Neuronal stem cell (in vitro differentiated cells): Measurements from ENCODE around the gene TNF.
A peak's percentile ranks its signal among the peaks of the same experiment; 100 is the strongest.

Experiments
- DNase-seq: peaks from one replicate; pipeline ENCODE4 v3.0.0-alpha.2; 2013; ENCODE audit warnings: low spot score
- H2AFZ ChIP-seq: one replicate; pipeline ENCODE4 v1.6.1; 2013; ENCODE audit warnings: mild to moderate bottlenecking, low read length, inconsistent platforms
- H2AK5ac ChIP-seq: 2 replicates; pipeline ENCODE4 v1.6.1; 2013; ENCODE audit warnings: low read depth, mild to moderate bottlenecking, inconsistent platforms, low read length, moderate library complexity, mixed read lengths
- H2BK120ac ChIP-seq: 2 replicates; pipeline ENCODE4 v1.6.1; 2013; ENCODE audit warnings: low read depth, mild to moderate bottlenecking, inconsistent platforms, low read length, moderate library complexity, mixed read lengths
- H2BK12ac ChIP-seq: one replicate; pipeline ENCODE4 v1.6.1; 2013; ENCODE audit warnings: low read length, inconsistent platforms
- H2BK15ac ChIP-seq: 2 replicates; pipeline ENCODE4 v1.6.1; 2013; ENCODE audit warnings: mild to moderate bottlenecking, low read length, inconsistent platforms, mixed read lengths
- H2BK5ac ChIP-seq: one replicate; pipeline ENCODE4 v1.6.1; 2013; ENCODE audit warnings: inconsistent platforms, mild to moderate bottlenecking, low read length, moderate library complexity
- H3K14ac ChIP-seq: one replicate; pipeline ENCODE4 v1.6.1; 2013; ENCODE audit warnings: low read length, inconsistent platforms
- H3K18ac ChIP-seq: 2 replicates; pipeline ENCODE4 v1.6.1; 2013; ENCODE audit warnings: low read length, inconsistent platforms
- H3K23ac ChIP-seq: 2 replicates; pipeline ENCODE4 v1.6.1; 2013; ENCODE audit warnings: low read depth, mild to moderate bottlenecking, mixed read lengths, low read length, inconsistent platforms; ENCODE audit not compliant: poor library complexity
- H3K27ac ChIP-seq: replicated peaks from 3 replicates; pipeline ENCODE4 v1.5.1; 2013; ENCODE audit warnings: low read length, inconsistent platforms
- H3K27me3 ChIP-seq, 3 experiments: 2 replicates each; pipeline ENCODE4 v1.6.1; 2013; ENCODE audit warnings: low read length in 3 of 3, mild to moderate bottlenecking in 2 of 3, inconsistent platforms in 1 of 3, low read depth in 1 of 3, mixed read lengths in 1 of 3, moderate library complexity in 1 of 3; ENCODE audit not compliant: control insufficient read depth in 3 of 3, insufficient read depth in 3 of 3
- H3K36me3 ChIP-seq, 2 donors: replicated peaks in 1 of 2; 2 replicates each; pipeline ENCODE4 v1.6.1; 2013; ENCODE audit warnings: low read length in 2 of 2; ENCODE audit not compliant: control insufficient read depth in 2 of 2, insufficient read depth in 2 of 2
- H3K4ac ChIP-seq: 2 replicates; pipeline ENCODE4 v1.6.1; 2013; ENCODE audit warnings: inconsistent platforms, mild to moderate bottlenecking, low read length, moderate library complexity
- H3K4me1 ChIP-seq, 2 donors: 1 replicate in 1 of 2; 2 replicates in 1 of 2; pipeline ENCODE4 v1.6.1; 2013; ENCODE audit warnings: low read length in 2 of 2, low read depth in 1 of 2; ENCODE audit not compliant: control insufficient read depth in 2 of 2, insufficient read depth in 1 of 2
- H3K4me2 ChIP-seq: one replicate; pipeline ENCODE4 v1.6.1; 2013; ENCODE audit warnings: mild to moderate bottlenecking, low read length, inconsistent platforms; ENCODE audit not compliant: insufficient read depth, poor library complexity, severe bottlenecking
- H3K4me3 ChIP-seq, 2 donors: 2 replicates each; pipeline ENCODE4 v1.5.1; 2013; ENCODE audit warnings: low read length in 2 of 2, mild to moderate bottlenecking in 2 of 2, inconsistent platforms in 1 of 2, moderate library complexity in 1 of 2
- H3K79me1 ChIP-seq: one replicate; pipeline ENCODE4 v1.6.1; 2013; ENCODE audit warnings: low read depth, mild to moderate bottlenecking, inconsistent platforms, low read length, moderate library complexity
- H3K9ac ChIP-seq: one replicate; pipeline ENCODE4 v1.6.1; 2013; ENCODE audit warnings: mild to moderate bottlenecking, low read depth, low read length, inconsistent platforms; ENCODE audit not compliant: poor library complexity
- H3K9me3 ChIP-seq, 2 donors: replicated peaks in 1 of 2; 2 replicates each; pipeline versions ENCODE3 to v1.6.1; 2013; ENCODE audit warnings: low read length in 2 of 2, mild to moderate bottlenecking in 2 of 2, inconsistent platforms in 1 of 2, low read depth in 1 of 2, mixed read lengths in 1 of 2, moderate library complexity in 1 of 2; ENCODE audit not compliant: control insufficient read depth in 2 of 2, insufficient read depth in 1 of 2
- H4K8ac ChIP-seq: one replicate; pipeline ENCODE4 v1.6.1; 2013; ENCODE audit warnings: low read depth, mild to moderate bottlenecking, inconsistent platforms, low read length, moderate library complexity
- H4K91ac ChIP-seq: one replicate; pipeline ENCODE4 v1.6.1; 2013; ENCODE audit warnings: low read length, low read depth, mild to moderate bottlenecking, inconsistent platforms; ENCODE audit not compliant: poor library complexity
- WGBS, 2 donors: extraction: QIAGEN DNeasy Blood & Tissue Kit; methylation state at CpG; one replicate each; pipeline ENCODE4 v1.1.7; 2013; ENCODE audit warnings: missing lambda C conversion rate in 2 of 2, mixed read lengths in 1 of 2; ENCODE audit not compliant: insufficient read length in 2 of 2, insufficient replicate concordance in 1 of 2; ENCODE audit errors: extremely low coverage in 2 of 2; 5-methylcytosine and 5-hydroxymethylcytosine counted together

The TNF gene

GRCh38 chr6:31535538-31536324 is 39.6 kb upstream of the TNF start:
- no peak for DNase-seq
- peaks cover 77 to 100% of the 10 kb centered on the region in 2 donors for H3K36me3 ChIP-seq

GRCh38 chr6:31538805-31539400 is 36.5 kb upstream of the TNF start:
- Histone ChIP-seq H3K79me1 (peaks cover 12% of the 10 kb centered on the region), H3K27ac (no peak overlapping the region), H3K4me3 (no peak overlapping the region), H4K91ac (no peak overlapping the region), H3K9ac (no peak overlapping the region), H3K4ac (no peak overlapping the region), H3K14ac (no peak overlapping the region), H3K27me3 (no peaks in the 10 kb centered on the region), H3K18ac (no peak overlapping the region), H3K4me1 (peaks cover 8 to 23% of the 10 kb centered on the region in 2 donors), H2AK5ac (no peak overlapping the region), H3K4me2 (no peak overlapping the region), H3K9me3 (no peaks in the 10 kb centered on the region), H2BK15ac (no peak overlapping the region), H2AFZ (no peak overlapping the region), H3K23ac (no peak overlapping the region), H2BK120ac (no peak overlapping the region), H2BK12ac (no peak overlapping the region), H2BK5ac (no peak overlapping the region), H3K36me3 (peaks cover 53 to 72% of the 10 kb centered on the region in 2 donors), H4K8ac (no peak overlapping the region)
- WGBS, 2 donors, result no CpG with 5 or more reads among the region's 6 CpGs
- no peak for DNase-seq

More at GRCh38 chr6:31535538-31536324, 39.6 kb upstream of the TNF start:
- Histone ChIP-seq H3K27me3 (no peaks in the 10 kb centered on the region), H3K9me3 (no peaks in the 10 kb centered on the region), H3K14ac (no peak overlapping the region), H2BK120ac (no peak overlapping the region), H3K4me1 (peaks cover 8 to 18% of the 10 kb centered on the region in 2 donors), H2BK12ac (no peak overlapping the region), H3K9ac (no peak overlapping the region), H3K27ac (no peak overlapping the region), H3K4ac (no peak overlapping the region), H2AK5ac (no peak overlapping the region), H4K91ac (no peak overlapping the region), H2AFZ (no peak overlapping the region), H3K4me2 (no peak overlapping the region), H3K4me3 (no peak overlapping the region), H4K8ac (no peak overlapping the region), H3K18ac (no peak overlapping the region), H3K23ac (no peak overlapping the region), H2BK15ac (no peak overlapping the region), H2BK5ac (no peak overlapping the region), H3K79me1 (peaks cover 12% of the 10 kb centered on the region)
- WGBS, 2 donors, result no CpG with 5 or more reads among the region's 2 CpGs

- Histone ChIP-seq H3K79me1 (peaks cover 4% of the 10 kb centered on the region), H3K9ac (no peak overlapping the region), H3K4me2 (peak overlapping the region; percentile 75), H2BK120ac (no peak overlapping the region), H3K4ac (no peak overlapping the region), H3K18ac (no peak overlapping the region), H3K27me3 (no peaks in the 10 kb centered on the region), H3K36me3 (peaks cover 37 to 55% of the 10 kb centered on the region in 2 donors), H4K8ac (no peak overlapping the region), H2AK5ac (no peak overlapping the region), H3K23ac (no peak overlapping the region), H2BK12ac (no peak overlapping the region), H2BK5ac (no peak overlapping the region), H3K4me3 (peak overlapping the region; percentile 87 to 92), H3K4me1 (peaks cover 8 to 23% of the 10 kb centered on the region in 2 donors), H3K27ac (no peak overlapping the region), H4K91ac (no peak overlapping the region), H3K14ac (no peak overlapping the region), H3K9me3 (no peaks in the 10 kb centered on the region), H2BK15ac (no peak overlapping the region), H2AFZ (no peak overlapping the region)
- DNase-seq, result no peak
- no CpG with 5 or more reads among the region's 4 CpGs for WGBS, 2 donors
These were observed 34.7 kb upstream of the TNF start for GRCh38 chr6:31540640-31541039.

GRCh38 chr6:31541059-31541657 is 34.2 kb upstream of the TNF start:
- H2BK120ac ChIP-seq, result no peak overlapping the region

More at GRCh38 chr6:31541059-31541657, 34.2 kb upstream of the TNF start:
- Histone ChIP-seq H3K4me1 (peaks cover 13 to 26% of the 10 kb centered on the region in 2 donors), H2AK5ac (no peak overlapping the region), H3K4ac (no peak overlapping the region), H2BK15ac (no peak overlapping the region), H2BK12ac (no peak overlapping the region), H3K79me1 (peaks cover 4% of the 10 kb centered on the region), H3K27ac (peak overlapping the region; percentile 89), H3K23ac (no peak overlapping the region), H4K91ac (peak overlapping the region; percentile 27), H2AFZ (peak overlapping the region; percentile 41), H4K8ac (no peak overlapping the region), H3K27me3 (no peaks in the 10 kb centered on the region), H3K36me3 (peaks cover 32 to 50% of the 10 kb centered on the region in 2 donors), H3K4me2 (peak overlapping the region; percentile 75), H3K9ac (peak overlapping the region; percentile 82), H3K18ac (peak overlapping the region; percentile 92), H3K9me3 (no peaks in the 10 kb centered on the region), H3K4me3 (peak overlapping the region; percentile 87 to 92), H3K14ac (no peak overlapping the region), H2BK5ac (peak overlapping the region; percentile 95)
- no CpG with 5 or more reads among the region's 21 CpGs for WGBS, 2 donors
- DNase-seq, result peak; percentile 29
